Fibroblast of villous mesenchyme (primary cell): ENCODE data around the gene CD300LF. TPM values are rescaled to one million over a fixed set of nuclear protein-coding genes. Genes with fewer than 3 reads are reported as not detected.

Experiments
- DNase-seq: peaks from one replicate; pipeline ENCODE4 v3.0.0-alpha.2; 2010; ENCODE audit warnings: low read depth
- H3K4me3 ChIP-seq: 2 replicates; pipeline ENCODE4 v1.5.1; 2011; ENCODE audit warnings: low read depth, mild to moderate bottlenecking, low read length
- CTCF ChIP-seq: IDR thresholded peaks from 2 replicates; pipeline ENCODE4 v1.5.1; 2012; ENCODE audit warnings: low read depth, mild to moderate bottlenecking, low read length; ENCODE audit not compliant: insufficient read depth
- total RNA-seq: library from RNA; depleted of rRNA; stranded (reverse); fragments of >200 nt; gene quantifications from 2 replicates; pipeline ENCODE4 v1.2.3, GENCODE V29; 2012

CD300LF gene
- total RNA-seq, 1 donor: not detected

GRCh38 chr17:74737299-74738050, 24.8 kb upstream of the CD300LF start:
- H3K4me3 ChIP-seq: peak overlapping the region; percentile 39
- TF ChIP-seq CTCF: peak; percentile 39
- DNase-seq: no peak

GRCh38 chr17:74736513-74737298, 24.0 kb upstream of the CD300LF start, which contains the start of gene RAB37:
RAB37 (plus strand) TSS chr17:74737256; CDS start chr17:74737273, 17 bp downstream.
- peak; percentile 27 for TF ChIP-seq CTCF
- peak within 1 kb of the TSS; percentile 39 for H3K4me3 ChIP-seq
- DNase-seq: no peak

GRCh38 chr17:74734256-74734655, 21.5 kb upstream of the CD300LF start:
- no peak overlapping the region for H3K4me3 ChIP-seq
- TF ChIP-seq CTCF: no peak
- no peak for DNase-seq

GRCh38 chr17:74733365-74734122, 20.8 kb upstream of the CD300LF start:
- H3K4me3 ChIP-seq: no peak overlapping the region
- DNase-seq: no peak
- no peak for TF ChIP-seq CTCF

GRCh38 chr17:74732042-74732867, 19.5 kb upstream of the CD300LF start:
- TF ChIP-seq CTCF: no peak
- no peak overlapping the region for H3K4me3 ChIP-seq
- DNase-seq: no peak

GRCh38 chr17:74731347-74731605, 18.6 kb upstream of the CD300LF start:
- no peak for DNase-seq

More at GRCh38 chr17:74731347-74731605, 18.6 kb upstream of the CD300LF start:
- no peak for TF ChIP-seq CTCF
- no peak overlapping the region for H3K4me3 ChIP-seq
